A549 (cell line): ENCODE measurements around the gene ECEL1. TPM values are rescaled to one million over a fixed set of nuclear protein-coding genes. Genes with fewer than 3 reads are reported as not detected.

Experiments
- ATAC-seq, 2 experiments: fragments of 200-7000 bp in 1 of 2; fragments of >200 bp in 1 of 2; cut with Nextera tagmentation in 1 of 2; cut with Tn5 transposase in 1 of 2; 3 replicates each; pipeline versions ENCODE4 v1.8.0 to v1.9.1; 2018 to 2020; ENCODE audit warnings: mild to moderate bottlenecking in 1 of 2, moderate library complexity in 1 of 2
- CTCF ChIA-PET: fragments of 300-600 bp; sonication (Branson Sonifier 250); formaldehyde crosslinking; extraction: SDS; loops from one replicate; lab custom pipeline; 2021; ENCODE audit warnings: antibody characterized with exemption, inconsistent platforms; lab: Yijun Ruan, JAX
- POLR2A ChIA-PET: fragments of 350-600 bp; formaldehyde crosslinking; extraction: SDS; loops from one replicate; lab custom pipeline; 2021; ENCODE audit warnings: antibody characterized with exemption, inconsistent platforms; lab: Yijun Ruan, JAX
- DNase-seq, 2 experiments: peaks; one replicate each; pipeline versions ENCODE4 v3.0.0 to v3.0.0-alpha.2; 2011 to 2016; ENCODE audit warnings: low read depth in 1 of 2, low spot score in 1 of 2
- FAIRE-seq: peaks from 2 replicates; lab custom pipeline; 2011; peaks lifted over from hg19 to GRCh38; lab: Jason Lieb, UNC
- H3K27ac ChIP-seq, 2 experiments: fragments of >200 bp; sonication (Bioruptor Twin); formaldehyde crosslinking; 3 replicates each; pipeline ENCODE4 v1.5.1; 2016 to 2017
- H3K4me1 ChIP-seq: fragments of >200 bp; sonication (Bioruptor Twin); formaldehyde crosslinking; 3 replicates; pipeline ENCODE4 v1.6.1; 2016
- H3K4me2 ChIP-seq: fragments of >200 bp; sonication (Bioruptor Twin); formaldehyde crosslinking; 3 replicates; pipeline ENCODE4 v1.6.1; 2016
- H3K4me3 ChIP-seq: fragments of >200 bp; sonication (Bioruptor Twin); formaldehyde crosslinking; 3 replicates; pipeline ENCODE4 v1.5.1; 2016
- H3K9me3 ChIP-seq: fragments of >200 bp; sonication (Bioruptor Twin); formaldehyde crosslinking; 3 replicates; pipeline ENCODE4 v1.6.1; 2016
- CBX8 ChIP-seq: fragments of 200-600 bp; sonication (generic); IDR thresholded peaks from 2 replicates; pipeline ENCODE4 v1.6.1; 2016
- CHD2 ChIP-seq: fragments of 150-350 bp; IDR thresholded peaks from 2 replicates; pipeline ENCODE4 v1.6.1; 2014; ENCODE audit warnings: low read length; ENCODE audit not compliant: partially characterized antibody
- EP300 ChIP-seq, 2 experiments: fragments of >200 bp; sonication (Bioruptor Twin); formaldehyde crosslinking; IDR thresholded peaks; 2 replicates in 1 of 2; 3 replicates in 1 of 2; pipeline ENCODE4 v1.6.1; 2016 to 2017
- FOSL2 ChIP-seq, 2 experiments: fragments of 450-650 bp in 1 of 2; fragments of >200 bp in 1 of 2; sonication (Bioruptor Twin) in 1 of 2; formaldehyde crosslinking; IDR thresholded peaks; 2 replicates each; pipeline versions ENCODE4 v1.5.0 to v1.6.1; 2016 to 2020; ENCODE audit warnings: mild to moderate bottlenecking in 1 of 2, moderate library complexity in 1 of 2
- GATA3 ChIP-seq: IDR thresholded peaks from 2 replicates; pipeline ENCODE4 v1.6.1; 2012; ENCODE audit warnings: borderline replicate concordance
- KDM5A ChIP-seq: fragments of 200-600 bp; sonication (generic); IDR thresholded peaks from 2 replicates; pipeline ENCODE4 v1.6.1; 2016; ENCODE audit warnings: antibody characterized with exemption, mild to moderate bottlenecking
- POLR2AphosphoS2 ChIP-seq: conservative IDR thresholded peaks from 2 replicates; pipeline ENCODE4 v1.6.1; 2012; ENCODE audit warnings: low read length, improper control_type of control experiment, inconsistent platforms
- RCOR1 ChIP-seq: fragments of 150-350 bp; IDR thresholded peaks from 2 replicates; pipeline ENCODE4 v1.6.1; 2014; ENCODE audit warnings: antibody characterized with exemption, low read length, low read depth
- SMC3 ChIP-seq: fragments of >200 bp; sonication (Bioruptor Twin); formaldehyde crosslinking; IDR thresholded peaks from 3 replicates; pipeline ENCODE4 v1.6.1; 2018; ENCODE audit warnings: inconsistent platforms
- SREBF2 ChIP-seq: fragments of 450-650 bp; IDR thresholded peaks from 2 replicates; pipeline ENCODE4 v1.6.1; 2014; ENCODE audit warnings: mild to moderate bottlenecking, moderate library complexity
- USF2 ChIP-seq: fragments of 450-650 bp; IDR thresholded peaks from 2 replicates; pipeline ENCODE4 v1.6.1; 2014; ENCODE audit warnings: antibody characterized with exemption
- ZNF302 ChIP-seq: fragments of 250-450 bp; sonication (Bioruptor Pico); IDR thresholded peaks from 2 replicates; pipeline ENCODE4 v1.9.0; 2021; ENCODE audit warnings: inconsistent platforms, mild to moderate bottlenecking, moderate library complexity
- WGBS: methylation state at CpG from one replicate; pipeline ENCODE4 v1.1.6; 2017; ENCODE audit errors: missing lambda C conversion rate; 5-methylcytosine and 5-hydroxymethylcytosine counted together
- polyA plus RNA-seq, 4 experiments: library from polyadenylated mRNA; depleted of rRNA in 3 of 4; stranded (reverse); fragments of >200 nt; fragmentation: RNase III in 1 of 4; extraction: RNeasy Plus Mini Kit Qiagen cat#74134 plus additional on column Dnase treatment in 1 of 4; gene quantifications; 2 replicates in 3 of 4; 3 replicates in 1 of 4; pipeline ENCODE4 v1.2.3, GENCODE V29; 2011 to 2017
- TF ChIP-seq, protein P1 (sequence below): fragments of 150-350 bp; IDR thresholded peaks from 2 replicates; pipeline ENCODE4 v1.6.1; 2014; ENCODE audit warnings: low read depth, mild to moderate bottlenecking, low read length

The ECEL1 gene
- polyA plus RNA-seq, 2 of the 4 experiments (the other 2 are of a cell fraction), result 0.12 to 0.18 TPM

- no peak overlapping the region for H3K4me2 ChIP-seq
- no peak for ATAC-seq
- no peak for DNase-seq
- no peaks in the 10 kb centered on the region for H3K9me3 ChIP-seq
- CTCF ChIA-PET, result interaction anchor here (0.6 to 2.3 kb wide), 8 partner anchors 7 to 551 kb away, joined by 3 to 8 read pairs (median 4); partner anchors contain the start of gene PRSS56
- POLR2A ChIA-PET, result no interaction called here
- no peaks in the 10 kb centered on the region for H3K4me1 ChIP-seq
- no peak overlapping the region for H3K4me3 ChIP-seq
- TF ChIP-seq, protein P1, sequence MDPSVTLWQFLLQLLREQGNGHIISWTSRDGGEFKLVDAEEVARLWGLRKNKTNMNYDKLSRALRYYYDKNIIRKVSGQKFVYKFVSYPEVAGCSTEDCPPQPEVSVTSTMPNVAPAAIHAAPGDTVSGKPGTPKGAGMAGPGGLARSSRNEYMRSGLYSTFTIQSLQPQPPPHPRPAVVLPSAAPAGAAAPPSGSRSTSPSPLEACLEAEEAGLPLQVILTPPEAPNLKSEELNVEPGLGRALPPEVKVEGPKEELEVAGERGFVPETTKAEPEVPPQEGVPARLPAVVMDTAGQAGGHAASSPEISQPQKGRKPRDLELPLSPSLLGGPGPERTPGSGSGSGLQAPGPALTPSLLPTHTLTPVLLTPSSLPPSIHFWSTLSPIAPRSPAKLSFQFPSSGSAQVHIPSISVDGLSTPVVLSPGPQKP, result no peak
- TF ChIP-seq POLR2AphosphoS2 (no peak), FOSL2 (IDR thresholded peaks at IDR 0.05) (no peak), FOSL2 (CRISPR knock-in tag; IDR thresholded peaks at IDR 0.05) (no peak), SMC3 (no peak), RCOR1 (no peak), KDM5A (no peak), SREBF2 (no peak), CHD2 (no peak), USF2 (no peak), CBX8 (no peak), ZNF302 (CRISPR knock-in tag) (no peak)
- H3K27ac ChIP-seq, result no peak overlapping the region
- 56% methylated on average over 12 of the region's 21 CpGs for WGBS
- FAIRE-seq, result no peak
These were observed 30.3 kb downstream of the ECEL1 start for GRCh38 chr2:232457121-232458011.

GRCh38 chr2:232456296-232457120, 31.1 kb downstream of the ECEL1 start:
- Histone ChIP-seq H3K27ac (no peak overlapping the region), H3K9me3 (no peaks in the 10 kb centered on the region), H3K4me1 (no peaks in the 10 kb centered on the region), H3K4me3 (no peak overlapping the region), H3K4me2 (no peak overlapping the region)
- DNase-seq (no peak), ATAC-seq (no peak), FAIRE-seq (no peak)
- POLR2A ChIA-PET, result no interaction called here
- WGBS, result 83% methylated on average over 25 of the region's 27 CpGs
- TF ChIP-seq ZNF302 (CRISPR knock-in tag), result no peak
- CTCF ChIA-PET, result interaction anchor here (0.6 to 2.0 kb wide), 5 partner anchors 8 to 550 kb away, joined by 3 to 8 read pairs (median 3); no protein-coding TSS in a partner anchor

DNA sequence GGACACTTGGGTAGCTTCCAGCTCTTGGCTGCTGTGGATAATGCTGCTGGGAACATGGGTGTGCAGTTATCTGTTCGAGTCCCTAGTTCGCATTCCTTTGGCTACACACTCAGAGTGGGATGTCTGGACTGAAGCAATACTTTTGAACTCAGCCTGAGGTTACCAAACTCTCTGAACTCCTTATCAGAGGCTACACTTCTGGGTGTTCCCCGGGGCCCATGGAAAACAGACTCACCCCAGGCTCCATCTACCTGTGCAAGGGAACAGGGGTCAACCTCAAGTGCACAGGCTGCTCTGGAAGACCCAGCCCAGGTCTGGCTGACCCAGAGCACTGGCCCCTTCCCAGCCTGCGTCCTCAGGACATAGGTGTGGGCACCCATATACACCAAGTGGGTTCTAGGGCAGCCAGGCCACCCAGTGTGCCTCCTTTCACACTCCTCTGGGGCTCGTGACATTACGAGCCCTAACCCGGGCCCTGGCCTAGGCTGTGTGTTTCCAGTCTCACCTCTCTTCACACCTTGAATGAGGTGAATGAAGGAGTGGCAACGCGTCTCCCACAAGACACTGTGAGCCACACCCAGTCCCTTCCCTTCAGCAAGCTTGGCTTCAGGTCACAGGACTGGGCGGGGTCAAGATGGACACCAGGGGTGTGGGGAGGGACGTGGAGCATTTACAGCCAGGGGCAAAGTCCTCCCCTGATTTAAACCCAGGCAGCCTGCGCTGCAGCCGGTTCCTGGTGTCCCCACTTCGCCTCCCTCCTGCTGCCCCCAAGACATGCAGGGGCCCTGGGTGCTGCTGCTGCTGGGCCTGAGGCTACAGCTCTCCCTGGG, 32.0 kb downstream of the ECEL1 start, which contains the start of gene ALPI:
Gene ALPI, plus strand, starts transcription at position 728 of the 830 bp plus-strand sequence. Its CDS starts 47 bp downstream, at position 775.
- DNase-seq, result no peak
- WGBS, result 76% methylated on average over 14 of the region's 14 CpGs
- no peaks in the 10 kb centered on the region for H3K9me3 ChIP-seq
- no peak for FAIRE-seq
- H3K27ac ChIP-seq, result no peak within 1 kb of the TSS
- ChIA-PET CTCF (interaction anchor here (1.6 to 3.9 kb wide), 3 partner anchors 9 to 66 kb away, joined by 4 to 18 read pairs (median 8); partner anchors contain the start of gene PRSS56), POLR2A (no interaction called here)
- H3K4me1 ChIP-seq, result no peaks in the 10 kb centered on the region
- H3K4me2 ChIP-seq, result no peak within 1 kb of the TSS
- ATAC-seq, result no peak
- no peak within 1 kb of the TSS for H3K4me3 ChIP-seq
- TF ChIP-seq GATA3, result no peak
- no peak for TF ChIP-seq EP300 (IDR thresholded peaks at IDR 0.05)
